ENCODE results near the gene ARPIN. TPM values are rescaled to one million over a fixed set of nuclear protein-coding genes. Genes with fewer than 3 reads are reported as not detected.

Gene ARPIN
- total and polyA plus RNA-seq, 9 of the 15 experiments (the other 6 are each of a cell fraction or from before 2014, with no cell fraction given) = not detected

DNA sequence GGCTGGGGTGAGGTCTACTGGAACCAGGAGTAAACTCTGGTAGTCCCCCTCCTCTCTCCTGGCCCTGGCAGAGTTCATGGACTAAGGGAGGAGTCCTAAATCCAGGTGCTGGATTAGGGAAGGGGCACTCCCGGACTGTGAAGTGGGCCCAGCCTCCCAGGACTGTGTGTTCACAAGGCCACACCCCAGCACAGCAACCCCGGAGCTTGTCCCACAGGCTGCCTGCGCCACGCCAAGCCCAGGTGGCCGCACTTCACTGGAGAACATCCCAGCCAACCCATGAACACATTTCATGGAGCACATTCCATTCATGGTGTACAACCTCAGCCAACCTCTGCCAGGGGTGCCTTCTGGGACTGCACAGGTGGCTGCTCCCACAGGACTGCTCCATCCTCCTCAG, 8.2 kb downstream of the ARPIN start (continued):
- TF ChIP-seq, protein P1, sequence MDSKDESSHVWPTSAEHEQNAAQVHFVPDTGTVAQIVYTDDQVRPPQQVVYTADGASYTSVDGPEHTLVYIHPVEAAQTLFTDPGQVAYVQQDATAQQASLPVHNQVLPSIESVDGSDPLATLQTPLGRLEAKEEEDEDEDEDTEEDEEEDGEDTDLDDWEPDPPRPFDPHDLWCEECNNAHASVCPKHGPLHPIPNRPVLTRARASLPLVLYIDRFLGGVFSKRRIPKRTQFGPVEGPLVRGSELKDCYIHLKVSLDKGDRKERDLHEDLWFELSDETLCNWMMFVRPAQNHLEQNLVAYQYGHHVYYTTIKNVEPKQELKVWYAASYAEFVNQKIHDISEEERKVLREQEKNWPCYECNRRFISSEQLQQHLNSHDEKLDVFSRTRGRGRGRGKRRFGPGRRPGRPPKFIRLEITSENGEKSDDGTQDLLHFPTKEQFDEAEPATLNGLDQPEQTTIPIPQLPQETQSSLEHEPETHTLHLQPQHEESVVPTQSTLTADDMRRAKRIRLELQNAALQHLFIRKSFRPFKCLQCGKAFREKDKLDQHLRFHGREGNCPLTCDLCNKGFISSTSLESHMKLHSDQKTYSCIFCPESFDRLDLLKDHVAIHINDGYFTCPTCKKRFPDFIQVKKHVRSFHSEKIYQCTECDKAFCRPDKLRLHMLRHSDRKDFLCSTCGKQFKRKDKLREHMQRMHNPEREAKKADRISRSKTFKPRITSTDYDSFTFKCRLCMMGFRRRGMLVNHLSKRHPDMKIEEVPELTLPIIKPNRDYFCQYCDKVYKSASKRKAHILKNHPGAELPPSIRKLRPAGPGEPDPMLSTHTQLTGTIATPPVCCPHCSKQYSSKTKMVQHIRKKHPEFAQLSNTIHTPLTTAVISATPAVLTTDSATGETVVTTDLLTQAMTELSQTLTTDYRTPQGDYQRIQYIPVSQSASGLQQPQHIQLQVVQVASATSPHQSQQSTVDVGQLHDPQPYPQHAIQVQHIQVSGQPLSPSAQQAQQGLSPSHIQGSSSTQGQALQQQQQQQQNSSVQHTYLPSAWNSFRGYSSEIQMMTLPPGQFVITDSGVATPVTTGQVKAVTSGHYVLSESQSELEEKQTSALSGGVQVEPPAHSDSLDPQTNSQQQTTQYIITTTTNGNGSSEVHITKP (IDR thresholded peaks at IDR 0.05; ENCODE audit: partially characterized antibody) = no peak
- no peak for TF ChIP-seq RHOXF2B (CRISPR knock-in tag; conservative IDR thresholded peaks at IDR 0.05)
- TF ChIP-seq HLTF (IDR thresholded peaks at IDR 0.05) = no peak
- no peak for TF ChIP-seq MYNN (IDR thresholded peaks at IDR 0.05)
- TF ChIP-seq MYNN (CRISPR knock-in tag; IDR thresholded peaks at IDR 0.05) = no peak

DNA sequence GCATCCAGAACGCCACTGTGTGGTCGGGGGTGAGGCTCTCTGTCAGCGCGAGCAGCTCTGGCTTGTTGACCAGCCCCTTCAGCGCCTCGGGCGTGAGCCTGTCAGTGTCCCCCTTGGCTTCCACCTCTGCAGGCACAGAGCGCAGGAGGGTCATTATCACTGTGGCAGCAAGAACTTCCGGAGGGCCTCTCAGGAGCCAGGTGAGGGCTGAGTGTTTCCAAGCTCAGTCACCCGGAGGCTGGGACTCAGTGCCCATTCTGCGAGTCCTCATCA, 9.0 kb downstream of the ARPIN start:
- no peak overlapping the region for H3K9ac ChIP-seq (ENCODE audit: insufficient read depth in 1 of 2, low read depth in 2 of 2, low read length in 2 of 2)
- no peaks in the 10 kb centered on the region for H3K36me3 ChIP-seq (ENCODE audit: control insufficient read depth, insufficient read depth, low read length)
- peaks cover 0 to 12% of the 10 kb centered on the region in 2 experiments; a peak in 2 of 5 replicates for H3K27me3 ChIP-seq (ENCODE audit: control insufficient read depth in 2 of 2, insufficient read depth in 2 of 2, low read length in 2 of 2)
- H3K4me3 ChIP-seq = no peak overlapping the region
- no peak overlapping the region for H3K27ac ChIP-seq (ENCODE audit: extremely low read depth, low read depth, low read length)
- intact Hi-C loops (cut with micrococcal nuclease) (no loop called here), in situ Hi-C loops (cut with MboI) (loop anchor here (5.0 kb wide), 1 partner anchor 69 kb away; no protein-coding TSS in a partner anchor)
- no peaks in the 10 kb centered on the region for H3K79me2 ChIP-seq (ENCODE audit: control insufficient read depth, insufficient read depth, low read length)
- no TSS peak for BruUV-seq (replicated peaks)
- H4K20me1 ChIP-seq (replicated peaks; ENCODE audit: control insufficient read depth, insufficient read depth, low read length) = no peaks in the 10 kb centered on the region
- ATAC-seq = no peak
- CTCF ChIA-PET (ENCODE audit: low intra/inter-chr PET ratio) = no interaction called here
- POLR2A ChIA-PET = interaction anchor here (0.7 kb wide), 1 partner anchor 15 kb away, joined by 3 read pairs; no protein-coding TSS in a partner anchor
- no peaks in the 10 kb centered on the region for H3K9me1 ChIP-seq (ENCODE audit: control insufficient read depth, insufficient read depth, low read length)
- H3K4me1 ChIP-seq (replicated peaks in 1 of 2; ENCODE audit: control insufficient read depth in 2 of 2, insufficient read depth in 2 of 2, low read length in 2 of 2) = peaks cover 0 to 8% of the 10 kb centered on the region in 2 experiments; a peak in 1 of 5 replicates
- FAIRE-seq = no peak
- no peak overlapping the region for H3K4me2 ChIP-seq (ENCODE audit: insufficient read depth, low read length)
- H3K9me3 ChIP-seq (replicated peaks; ENCODE audit: control insufficient read depth, insufficient read depth, low read depth, low read length) = no peaks in the 10 kb centered on the region
- H2AFZ ChIP-seq (ENCODE audit: low read depth, low read length) = no peak overlapping the region
- peak in 1 of 4 experiments; percentile 4 for DNase-seq (ENCODE audit: extremely low read depth in 1 of 4, low spot score in 3 of 4)
- WGBS (ENCODE audit: insufficient coverage, low coverage, missing lambda C conversion rate) = 10% methylated on average over 9 of the region's 11 CpGs
- TF ChIP-seq KDM5B (IDR thresholded peaks at IDR 0.05; ENCODE audit: insufficient replicate concordance, low read depth, low read length) = no peak
- no peak for TF ChIP-seq PHB (CRISPR knock-in tag; IDR thresholded peaks at IDR 0.05)
- no peak for TF ChIP-seq SNRNP70 (optimal IDR thresholded peaks at IDR 0.05; ENCODE audit: low read depth, low read length)
- TF ChIP-seq NR2C1 (IDR thresholded peaks at IDR 0.05) = no peak
- no peak for TF ChIP-seq NR2C1 (tag; IDR thresholded peaks at IDR 0.05)
- TF ChIP-seq HDAC8 (tag; IDR thresholded peaks at IDR 0.05) = no peak
- TF ChIP-seq ZNF224 (CRISPR knock-in tag; IDR thresholded peaks at IDR 0.05) = no peak
- TF ChIP-seq, protein P2, sequence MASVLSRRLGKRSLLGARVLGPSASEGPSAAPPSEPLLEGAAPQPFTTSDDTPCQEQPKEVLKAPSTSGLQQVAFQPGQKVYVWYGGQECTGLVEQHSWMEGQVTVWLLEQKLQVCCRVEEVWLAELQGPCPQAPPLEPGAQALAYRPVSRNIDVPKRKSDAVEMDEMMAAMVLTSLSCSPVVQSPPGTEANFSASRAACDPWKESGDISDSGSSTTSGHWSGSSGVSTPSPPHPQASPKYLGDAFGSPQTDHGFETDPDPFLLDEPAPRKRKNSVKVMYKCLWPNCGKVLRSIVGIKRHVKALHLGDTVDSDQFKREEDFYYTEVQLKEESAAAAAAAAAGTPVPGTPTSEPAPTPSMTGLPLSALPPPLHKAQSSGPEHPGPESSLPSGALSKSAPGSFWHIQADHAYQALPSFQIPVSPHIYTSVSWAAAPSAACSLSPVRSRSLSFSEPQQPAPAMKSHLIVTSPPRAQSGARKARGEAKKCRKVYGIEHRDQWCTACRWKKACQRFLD (CRISPR knock-in tag; IDR thresholded peaks at IDR 0.05) = no peak
- TF ChIP-seq, protein P3, sequence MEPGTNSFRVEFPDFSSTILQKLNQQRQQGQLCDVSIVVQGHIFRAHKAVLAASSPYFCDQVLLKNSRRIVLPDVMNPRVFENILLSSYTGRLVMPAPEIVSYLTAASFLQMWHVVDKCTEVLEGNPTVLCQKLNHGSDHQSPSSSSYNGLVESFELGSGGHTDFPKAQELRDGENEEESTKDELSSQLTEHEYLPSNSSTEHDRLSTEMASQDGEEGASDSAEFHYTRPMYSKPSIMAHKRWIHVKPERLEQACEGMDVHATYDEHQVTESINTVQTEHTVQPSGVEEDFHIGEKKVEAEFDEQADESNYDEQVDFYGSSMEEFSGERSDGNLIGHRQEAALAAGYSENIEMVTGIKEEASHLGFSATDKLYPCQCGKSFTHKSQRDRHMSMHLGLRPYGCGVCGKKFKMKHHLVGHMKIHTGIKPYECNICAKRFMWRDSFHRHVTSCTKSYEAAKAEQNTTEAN (CRISPR knock-in tag; IDR thresholded peaks at IDR 0.05) = no peak
- TF ChIP-seq, protein P4, sequence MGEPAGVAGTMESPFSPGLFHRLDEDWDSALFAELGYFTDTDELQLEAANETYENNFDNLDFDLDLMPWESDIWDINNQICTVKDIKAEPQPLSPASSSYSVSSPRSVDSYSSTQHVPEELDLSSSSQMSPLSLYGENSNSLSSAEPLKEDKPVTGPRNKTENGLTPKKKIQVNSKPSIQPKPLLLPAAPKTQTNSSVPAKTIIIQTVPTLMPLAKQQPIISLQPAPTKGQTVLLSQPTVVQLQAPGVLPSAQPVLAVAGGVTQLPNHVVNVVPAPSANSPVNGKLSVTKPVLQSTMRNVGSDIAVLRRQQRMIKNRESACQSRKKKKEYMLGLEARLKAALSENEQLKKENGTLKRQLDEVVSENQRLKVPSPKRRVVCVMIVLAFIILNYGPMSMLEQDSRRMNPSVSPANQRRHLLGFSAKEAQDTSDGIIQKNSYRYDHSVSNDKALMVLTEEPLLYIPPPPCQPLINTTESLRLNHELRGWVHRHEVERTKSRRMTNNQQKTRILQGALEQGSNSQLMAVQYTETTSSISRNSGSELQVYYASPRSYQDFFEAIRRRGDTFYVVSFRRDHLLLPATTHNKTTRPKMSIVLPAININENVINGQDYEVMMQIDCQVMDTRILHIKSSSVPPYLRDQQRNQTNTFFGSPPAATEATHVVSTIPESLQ (CRISPR knock-in tag; IDR thresholded peaks at IDR 0.05) = no peak
